K562 (cell line): Measurements from ENCODE around the gene ID1. TPM values are rescaled to one million over a fixed set of nuclear protein-coding genes. Genes with fewer than 3 reads are reported as not detected.
A peak's percentile ranks its signal among the peaks of the same experiment; 100 is the strongest.

Source experiments
- ARID3A ChIP-seq: IDR thresholded peaks from 2 replicates; pipeline ENCODE4 v1.6.1; 2012; ENCODE audit warnings: low read depth, low read length, improper control_type of control experiment, borderline replicate concordance
- BCOR ChIP-seq: fragments of 450-650 bp; IDR thresholded peaks from 2 replicates; pipeline ENCODE4 v1.6.1; 2016
- CBFA2T3 ChIP-seq: fragments of 450-650 bp; IDR thresholded peaks from 2 replicates; pipeline ENCODE4 v1.6.1; 2017
- FOXK2 ChIP-seq, 2 experiments: fragments of 450-650 bp; IDR thresholded peaks in 1 of 2; conservative IDR thresholded peaks in 1 of 2; 2 replicates each; pipeline ENCODE4 v1.6.1; 2016; ENCODE audit warnings: low read depth in 2 of 2, mild to moderate bottlenecking in 1 of 2
- FUS ChIP-seq: fragments of 200-400 bp; formaldehyde crosslinking; optimal IDR thresholded peaks from 2 replicates; pipeline ENCODE3; 2017; ENCODE audit warnings: low read depth, low read length
- GABPB2 ChIP-seq: fragments of 250-450 bp; sonication (Bioruptor Pico); conservative IDR thresholded peaks from 2 replicates; pipeline ENCODE4 v1.5.1; 2021; ENCODE audit warnings: mild to moderate bottlenecking
- GMEB1 ChIP-seq: fragments of 250-450 bp; sonication (Bioruptor Pico); IDR thresholded peaks from 2 replicates; pipeline ENCODE4 v1.4.0; 2020; ENCODE audit warnings: mild to moderate bottlenecking
- HDAC2 ChIP-seq: fragments of 450-650 bp; IDR thresholded peaks from 2 replicates; pipeline ENCODE4 v1.6.1; 2016; ENCODE audit warnings: mild to moderate bottlenecking
- ILK ChIP-seq: fragments of 450-650 bp; IDR thresholded peaks from 2 replicates; pipeline ENCODE4 v1.6.1; 2016; ENCODE audit warnings: missing genetic modification characterization, low read depth, mild to moderate bottlenecking, missing compliant biosample characterization, moderate library complexity, borderline replicate concordance
- KDM1A ChIP-seq, 2 experiments: fragments of 450-650 bp; IDR thresholded peaks; 2 replicates each; pipeline ENCODE4 v1.6.1; 2016; ENCODE audit warnings: mild to moderate bottlenecking in 2 of 2
- LEF1 ChIP-seq: fragments of 450-650 bp; IDR thresholded peaks from 2 replicates; pipeline ENCODE4 v1.6.1; 2016; ENCODE audit warnings: mild to moderate bottlenecking
- MEIS2 ChIP-seq: fragments of 450-650 bp; IDR thresholded peaks from 2 replicates; pipeline ENCODE4 v1.6.1; 2014; ENCODE audit warnings: mild to moderate bottlenecking; ENCODE audit not compliant: partially characterized antibody
- MTA1 ChIP-seq: fragments of 450-650 bp; IDR thresholded peaks from 2 replicates; pipeline ENCODE4 v1.6.1; 2017; ENCODE audit warnings: borderline replicate concordance
- NFE2 ChIP-seq: IDR thresholded peaks from 2 replicates; pipeline ENCODE4 v1.6.1; 2014; ENCODE audit warnings: antibody characterized with exemption, low read depth
- NONO ChIP-seq, 2 experiments: fragments of 200-400 bp in 1 of 2; fragments of 450-650 bp in 1 of 2; formaldehyde crosslinking in 1 of 2; IDR thresholded peaks; 2 replicates each; pipeline ENCODE4 v1.6.1; 2017; ENCODE audit warnings: low read depth in 2 of 2, mild to moderate bottlenecking in 2 of 2, moderate library complexity in 2 of 2, low read length in 1 of 2
- PTBP1 ChIP-seq: fragments of 200-400 bp; formaldehyde crosslinking; IDR thresholded peaks from 2 replicates; pipeline ENCODE4 v1.6.1; 2017; ENCODE audit warnings: low read depth, low read length
- SMAD4 ChIP-seq: fragments of 250-450 bp; sonication (Bioruptor Pico); conservative IDR thresholded peaks from 2 replicates; pipeline ENCODE4 v1.8.0; 2021; ENCODE audit warnings: inconsistent platforms, mild to moderate bottlenecking, moderate library complexity
- SRF ChIP-seq, 2 experiments: fragments of 250-450, 450-650 bp in 1 of 2; sonication (Bioruptor Pico) in 1 of 2; sonication (generic) in 1 of 2; formaldehyde crosslinking; IDR thresholded peaks; 2 replicates each; pipeline versions ENCODE4 v1.5.0 to v1.5.1; 2020 to 2022; ENCODE audit warnings: mild to moderate bottlenecking in 1 of 2, missing genetic modification reagents in 1 of 2
- SRSF7 ChIP-seq: fragments of 200-400 bp; formaldehyde crosslinking; optimal IDR thresholded peaks from 2 replicates; pipeline ENCODE3; 2017; ENCODE audit warnings: mild to moderate bottlenecking, low read depth, low read length
- SUPT5H ChIP-seq: fragments of 450-650 bp; IDR thresholded peaks from 2 replicates; pipeline ENCODE4 v1.6.1; 2016
- YBX1 ChIP-seq: fragments of 450-650 bp; IDR thresholded peaks from 2 replicates; pipeline ENCODE4 v1.7.1; 2016; ENCODE audit warnings: mild to moderate bottlenecking
- ZNF398 ChIP-seq: fragments of 250-450 bp; sonication (Bioruptor Pico); IDR thresholded peaks from 2 replicates; pipeline ENCODE4 v1.8.0; 2021; ENCODE audit warnings: moderate library complexity, mild to moderate bottlenecking, inconsistent platforms
- ZNF695 ChIP-seq: fragments of 450-650 bp; formaldehyde crosslinking; IDR thresholded peaks from 2 replicates; pipeline ENCODE4 v1.4.0; 2020; ENCODE audit warnings: mild to moderate bottlenecking, moderate library complexity
- polyA plus RNA-seq, 8 experiments: library from polyadenylated mRNA; depleted of rRNA in 4 of 8; stranded (reverse) in 5 of 8; unstranded in 3 of 8; fragments of >200 nt; fragmentation: Nextera tagmentation in 2 of 8; fragmentation: Illumina TruSeq in 1 of 8; extraction: Ambion mirVana in 2 of 8; extraction: Trizol in 1 of 8; gene quantifications; 2 replicates each; pipeline versions ENCODE4 v1.2.1 to v1.2.3, GENCODE V29; 2011 to 2014; ENCODE audit warnings: inconsistent platforms in 1 of 8, missing spikeins in 1 of 8
- total RNA-seq, 7 experiments: library from RNA; depleted of rRNA in 6 of 7; stranded (reverse); fragments of >200 nt in 6 of 7; fragmentation: Illumina TruSeq in 2 of 7; extraction: Trizol in 2 of 7; gene quantifications; 2 replicates each; pipeline versions ENCODE4 v1.2.1 to v1.2.3, GENCODE V29; 2011 to 2021; ENCODE audit warnings: low replicate concordance in 1 of 7
- TF ChIP-seq, protein P1 (sequence below): fragments of 450-650 bp; formaldehyde crosslinking; IDR thresholded peaks from 2 replicates; pipeline ENCODE4 v1.4.0; 2022; ENCODE audit warnings: missing genetic modification characterization

The ID1 gene
- total and polyA plus RNA-seq, 9 of the 15 experiments (the other 6 are each of a cell fraction or from before 2014, with no cell fraction given): 1.4 to 358 (median 65.0) TPM

DNA sequence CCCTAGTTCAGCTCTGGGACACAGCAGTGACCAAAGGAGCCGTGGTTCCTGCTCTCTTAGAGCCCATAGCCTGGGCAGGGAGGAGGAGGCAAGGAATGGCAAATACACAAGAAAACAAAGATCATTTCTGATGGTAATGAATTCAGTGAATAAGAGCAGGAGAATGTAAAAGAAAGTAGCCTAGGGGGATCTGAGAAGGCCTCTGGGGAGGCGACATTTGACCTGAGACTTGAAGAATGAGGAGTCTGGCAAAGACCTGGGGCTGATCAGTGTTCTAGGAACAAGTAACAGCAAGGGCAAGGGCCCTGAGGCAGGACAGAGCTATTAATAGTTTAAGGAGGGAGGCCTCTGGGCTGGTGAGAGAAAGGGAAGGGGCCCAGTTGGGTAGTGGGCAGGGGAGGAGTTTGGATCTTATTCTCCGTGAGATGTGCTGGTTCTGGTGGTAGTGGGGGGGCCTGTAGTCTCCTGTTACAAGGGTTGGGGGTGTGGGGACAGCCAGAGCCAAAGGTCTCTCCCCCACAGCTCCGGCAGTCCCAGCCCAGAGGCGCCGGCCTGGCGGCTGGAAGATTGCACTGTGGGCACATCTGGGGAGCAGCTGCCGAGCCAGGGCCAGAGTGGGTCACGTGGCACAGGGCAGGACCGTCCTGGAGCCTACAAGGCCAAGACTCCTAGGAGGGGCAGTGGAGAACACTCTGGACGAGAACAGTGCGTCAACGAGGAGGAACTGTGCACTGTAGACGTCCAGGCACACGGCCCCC lies 9.3 kb upstream of the ID1 start (continued):
- TF ChIP-seq FOXK2 (conservative IDR thresholded peaks at IDR 0.05 in 1 of 2, IDR thresholded peaks at IDR 0.05 in 1 of 2; ENCODE audit: low read depth in 2 of 2) (0 out of 4 replicates have a peak, but pooled peaks of 1 of the 2 experiments have one; percentile 21), ILK (tag) (no peak), MEIS2 (no peak), BCOR (peak; percentile 99), NONO (IDR thresholded peaks at IDR 0.05; ENCODE audit: low read depth in 2 of 2, low read length in 1 of 2) (no peak), ZNF695 (CRISPR knock-in tag) (no peak), HDAC2 (0 out of 2 replicates have a peak, but pooled peaks have one; percentile 11), SRSF7 (no peak), GABPB2 (CRISPR knock-in tag) (no peak), LEF1 (no peak), NFE2 (no peak), FUS (no peak), KDM1A (IDR thresholded peaks at IDR 0.05) (peak; percentile 35 to 60; a peak in 1 of 4 replicates), YBX1 (no peak), ZNF398 (CRISPR knock-in tag) (no peak), CBFA2T3 (peak; percentile 54), MTA1 (no peak), ARID3A (no peak), PTBP1 (peak; percentile 88; the same call in 1 of the 2 replicates), SMAD4 (CRISPR knock-in tag) (peak; percentile 57; the same call in 1 of the 2 replicates), SRF (CRISPR knock-in tag; IDR thresholded peaks at IDR 0.05) (no peak), GMEB1 (CRISPR knock-in tag) (no peak), SUPT5H (no peak)
- TF ChIP-seq, protein P1, sequence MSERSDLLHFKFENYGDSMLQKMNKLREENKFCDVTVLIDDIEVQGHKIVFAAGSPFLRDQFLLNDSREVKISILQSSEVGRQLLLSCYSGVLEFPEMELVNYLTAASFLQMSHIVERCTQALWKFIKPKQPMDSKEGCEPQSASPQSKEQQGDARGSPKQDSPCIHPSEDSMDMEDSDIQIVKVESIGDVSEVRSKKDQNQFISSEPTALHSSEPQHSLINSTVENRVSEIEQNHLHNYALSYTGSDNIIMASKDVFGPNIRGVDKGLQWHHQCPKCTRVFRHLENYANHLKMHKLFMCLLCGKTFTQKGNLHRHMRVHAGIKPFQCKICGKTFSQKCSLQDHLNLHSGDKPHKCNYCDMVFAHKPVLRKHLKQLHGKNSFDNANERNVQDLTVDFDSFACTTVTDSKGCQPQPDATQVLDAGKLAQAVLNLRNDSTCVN (CRISPR knock-in tag): no peak
